CD4-positive, alpha-beta T cell treated with Interleukin-4 for 1 hour (primary cell): ENCODE data around the gene SUSD2.

ENCODE experiments used
- DNase-seq, 2 donors: peaks; one replicate each; pipeline ENCODE4 v3.0.0-alpha.2; 2020 to 2022

Gene SUSD2

DNA sequence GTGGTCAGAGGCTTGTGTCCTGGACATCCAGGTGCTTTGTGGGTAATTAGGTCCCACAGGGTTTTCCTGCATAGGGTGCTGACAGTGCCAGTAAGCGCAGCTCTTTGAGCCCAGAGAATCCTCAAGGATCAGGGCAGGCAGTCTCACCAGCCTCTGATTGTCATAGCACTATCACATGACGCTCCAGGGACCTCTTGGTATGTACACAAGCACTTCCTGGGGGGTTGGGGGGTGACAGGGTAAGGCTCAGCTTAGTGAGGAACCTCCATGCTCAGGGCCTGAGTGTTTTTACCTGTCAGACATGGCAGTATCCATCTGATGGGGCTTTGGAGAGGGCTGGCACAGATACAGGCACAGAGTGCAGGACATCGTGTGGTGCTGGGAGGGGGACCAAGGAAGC is 27.9 kb upstream of the SUSD2 start:
- DNase-seq: peak; percentile 44 to 51

DNA sequence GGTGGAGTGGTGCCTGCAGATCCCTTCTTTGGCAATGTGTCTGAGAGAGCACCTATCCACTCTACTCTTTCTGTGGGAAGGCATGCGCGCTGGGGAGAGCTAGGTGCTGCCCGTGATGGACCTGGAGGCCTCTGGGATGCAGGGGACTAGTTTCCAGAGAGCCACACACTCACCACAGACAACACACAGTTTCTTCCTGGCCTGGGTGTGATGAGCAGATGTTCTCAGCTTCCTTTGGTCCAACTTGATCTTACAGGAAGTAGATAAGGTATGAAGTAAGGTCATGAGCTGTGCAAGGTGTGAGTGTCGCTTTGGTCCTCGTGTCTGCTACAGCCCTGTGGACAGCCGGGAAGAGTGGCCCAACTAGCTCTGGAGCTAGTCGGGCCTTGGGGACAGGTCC is 27.3 kb upstream of the SUSD2 start:
- peak in 1 of 2 donors; percentile 29 for DNase-seq

DNA sequence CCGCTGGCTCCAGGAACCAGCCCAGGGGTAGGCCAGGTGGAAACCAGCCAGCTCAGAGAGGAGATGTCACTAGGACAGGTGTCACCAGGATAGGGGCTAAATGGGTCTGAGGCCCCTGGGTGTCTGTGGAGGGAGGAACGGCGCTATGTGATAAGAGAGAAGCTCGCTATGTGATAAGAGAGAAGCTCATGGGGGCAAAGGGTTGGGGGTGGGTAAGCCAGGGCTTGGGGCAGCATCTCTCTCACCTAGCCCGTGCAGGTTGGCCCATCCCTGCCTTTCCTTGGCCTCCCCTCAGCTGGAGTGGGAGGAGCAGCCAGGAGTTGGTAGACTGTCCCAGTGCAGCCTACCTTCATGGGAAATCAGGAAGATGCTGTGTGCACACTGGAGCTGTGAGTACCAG is 26.5 kb upstream of the SUSD2 start:
- no peak for DNase-seq

DNA sequence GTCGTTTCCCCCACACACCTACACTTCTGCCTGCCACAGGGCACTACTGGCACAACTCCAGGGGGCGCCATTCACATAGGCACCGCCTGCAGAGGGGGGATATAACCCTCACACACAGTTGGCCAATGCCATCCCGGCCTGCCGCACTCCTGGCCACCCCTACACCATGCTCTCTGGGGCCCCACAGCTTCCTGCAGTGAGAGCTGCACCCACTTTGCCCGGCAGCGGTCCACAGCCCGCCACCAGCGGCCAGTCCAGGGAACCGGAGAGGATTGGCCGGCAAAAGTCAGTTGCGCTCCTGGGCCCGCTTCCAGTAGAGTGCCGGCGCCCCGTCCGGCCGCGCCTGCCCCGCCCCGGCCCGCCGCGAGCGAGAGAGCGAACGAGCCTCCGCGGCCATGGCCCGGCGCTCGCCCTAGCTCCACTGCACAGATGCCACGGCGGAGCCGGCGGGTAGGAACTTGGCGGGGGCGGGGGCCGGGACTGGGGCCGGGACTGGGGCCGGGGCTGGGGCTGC is 25.6 kb upstream of the SUSD2 start:
- DNase-seq: peak; percentile 42 to 47

DNA sequence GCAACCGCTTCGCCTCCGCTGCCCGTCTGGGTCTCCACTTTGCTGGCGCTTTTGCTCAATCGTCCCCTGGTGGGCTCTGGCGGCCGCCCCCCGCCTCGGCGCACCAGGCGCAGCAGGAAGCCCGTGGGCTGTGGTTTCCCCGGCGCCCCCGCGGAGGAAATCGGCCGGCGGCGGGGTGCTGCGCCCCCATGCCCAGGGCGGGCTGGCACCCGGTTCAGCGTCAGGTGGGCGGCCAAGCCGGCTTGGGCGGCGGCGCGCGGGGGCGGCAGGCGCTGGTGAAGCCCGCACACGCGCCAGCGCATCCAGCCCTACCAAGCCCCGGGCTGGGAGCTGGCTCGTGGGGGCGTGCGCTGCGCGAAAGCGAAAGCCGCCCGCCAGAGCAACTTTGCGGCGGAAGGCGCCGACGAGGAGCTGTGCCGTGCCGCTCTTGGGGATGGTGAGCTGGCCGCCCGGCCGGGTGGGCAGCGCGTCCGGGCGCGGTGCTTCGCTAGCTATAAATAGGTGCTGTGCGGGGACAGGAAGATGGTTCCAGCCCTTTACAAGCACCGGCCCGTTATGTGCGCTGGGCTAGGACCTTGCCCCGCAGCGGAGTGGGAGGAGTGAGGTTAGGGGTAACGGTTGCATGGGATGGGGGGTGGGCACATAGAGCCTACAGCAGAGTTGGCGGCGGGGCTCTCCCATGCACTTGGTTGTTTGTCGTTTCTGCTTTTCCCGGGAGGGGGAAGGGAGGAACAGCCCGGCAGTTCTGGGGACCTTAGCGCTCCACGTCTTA is 25.0 kb upstream of the SUSD2 start:
- DNase-seq: peak; percentile 39 to 50

DNA sequence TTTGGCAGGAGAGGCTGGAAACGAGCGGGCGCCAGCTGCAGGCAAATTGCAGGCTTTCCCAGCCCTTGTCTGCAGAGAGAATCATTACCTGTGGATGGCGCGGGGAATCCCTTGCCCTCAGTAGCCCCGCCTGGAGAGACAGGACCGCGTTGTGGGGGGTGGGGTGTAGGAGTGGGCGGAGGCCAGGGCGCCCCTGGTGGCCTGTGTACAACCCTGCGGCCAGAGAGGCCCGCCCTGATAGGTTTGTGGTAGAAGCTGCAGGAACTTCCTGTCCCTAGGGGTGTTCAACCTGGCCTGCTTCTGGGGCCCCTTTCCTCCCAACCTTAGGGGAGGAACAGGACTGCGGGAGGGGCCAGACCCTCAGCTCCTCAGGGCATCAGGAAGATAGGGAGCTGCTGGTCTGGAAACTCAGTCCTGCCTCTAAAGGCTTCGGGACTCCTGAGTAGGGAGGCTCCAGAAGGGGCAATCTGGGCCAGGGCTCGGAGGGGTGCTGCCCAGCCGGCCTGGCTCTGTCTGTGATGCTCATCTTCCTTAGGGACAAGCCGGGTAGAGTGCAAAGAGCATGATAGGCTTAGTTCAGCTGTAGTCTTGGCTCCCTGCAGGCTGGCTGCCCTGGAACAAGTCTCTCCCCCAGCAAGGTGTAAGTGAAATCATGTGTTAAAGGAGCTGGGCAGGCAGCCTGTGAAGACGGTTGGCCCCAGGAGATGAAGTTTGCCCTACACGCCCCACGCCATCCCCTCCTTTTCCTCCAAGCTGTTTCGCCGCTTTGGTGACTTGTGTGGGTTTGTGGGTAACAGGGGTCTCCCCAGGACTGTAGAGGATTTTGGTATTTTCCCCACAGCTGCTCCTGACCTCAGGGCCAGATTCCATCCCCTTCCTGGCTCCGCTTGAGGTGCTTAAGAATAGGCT is 24.1 kb upstream of the SUSD2 start:
- peak; percentile 89 to 91 for DNase-seq

DNA sequence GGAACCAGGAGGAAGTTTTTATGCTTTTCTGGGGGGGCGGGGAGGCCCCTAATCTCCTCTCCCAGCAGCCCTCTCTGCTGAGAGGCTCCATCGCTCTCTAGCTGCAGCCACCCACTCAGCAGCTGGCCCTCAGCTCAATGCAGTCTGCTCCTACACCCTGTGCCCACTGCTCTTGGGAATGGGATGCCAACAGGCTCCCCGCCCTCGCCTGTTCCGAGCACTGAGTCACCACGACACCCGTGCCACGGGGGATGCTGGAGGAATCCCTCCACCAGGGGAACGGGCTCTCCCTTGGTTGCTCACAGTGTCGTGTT is 23.5 kb upstream of the SUSD2 start:
- DNase-seq: no peak

DNA sequence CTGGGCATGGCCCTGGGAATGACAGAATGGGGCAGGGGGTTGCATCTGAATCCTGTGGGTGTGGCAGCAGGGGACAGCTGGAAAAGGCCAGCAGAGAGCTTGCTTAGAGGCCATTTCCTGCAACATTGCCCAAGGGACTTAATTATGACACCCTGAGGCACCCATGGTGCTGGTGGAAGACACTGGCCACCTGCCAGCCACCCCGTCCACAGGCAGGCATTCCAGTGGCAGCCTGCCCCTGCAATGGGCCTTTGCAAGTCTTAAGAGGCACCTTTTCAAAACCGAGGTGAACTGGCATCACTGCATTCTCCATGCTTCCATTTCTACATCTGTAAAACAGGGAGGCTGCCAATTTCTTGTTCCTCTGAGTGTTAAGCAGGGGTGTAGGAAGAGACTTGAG is 21.6 kb upstream of the SUSD2 start:
- DNase-seq: no peak

DNA sequence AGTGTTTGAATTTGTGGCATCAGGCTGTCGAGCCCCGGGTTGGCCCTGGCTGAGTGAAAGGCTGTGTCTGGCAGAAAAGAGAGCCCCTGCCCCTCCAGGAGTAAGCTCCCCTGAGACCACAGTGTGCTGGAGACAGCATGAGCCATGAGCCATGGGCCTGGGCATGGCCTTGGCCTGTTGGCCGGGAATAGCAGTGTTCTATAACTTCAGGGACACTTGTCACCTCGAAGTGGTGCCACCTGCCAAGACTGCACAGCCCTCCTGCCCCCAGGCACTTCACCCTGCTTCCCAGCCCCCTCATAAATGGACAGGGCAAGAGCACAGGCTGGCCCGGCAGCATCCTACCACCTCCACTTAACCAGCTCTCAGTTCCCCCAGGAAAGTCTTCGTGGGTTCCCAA is 20.7 kb upstream of the SUSD2 start:
- DNase-seq: no peak

DNA sequence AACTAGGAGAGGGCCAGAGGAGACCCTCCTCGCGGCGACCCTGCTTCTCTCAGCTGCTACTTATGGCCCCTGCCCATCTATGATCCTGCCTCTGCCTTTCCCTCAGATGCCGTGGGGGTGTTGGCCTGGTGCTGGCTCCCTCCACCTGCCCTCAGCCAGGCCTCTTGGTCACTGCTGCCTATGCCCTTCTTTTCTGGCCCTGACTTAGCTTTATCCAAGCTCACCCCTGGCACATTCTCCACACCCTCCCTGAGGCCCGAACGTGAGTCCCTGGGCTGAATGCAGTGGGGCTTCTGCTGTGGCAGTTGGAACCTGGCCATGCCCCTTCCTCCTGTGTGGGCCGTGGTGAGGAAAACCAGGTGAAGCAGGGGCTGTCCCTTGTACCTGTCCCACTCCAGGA is 19.8 kb upstream of the SUSD2 start:
- DNase-seq: no peak

DNA sequence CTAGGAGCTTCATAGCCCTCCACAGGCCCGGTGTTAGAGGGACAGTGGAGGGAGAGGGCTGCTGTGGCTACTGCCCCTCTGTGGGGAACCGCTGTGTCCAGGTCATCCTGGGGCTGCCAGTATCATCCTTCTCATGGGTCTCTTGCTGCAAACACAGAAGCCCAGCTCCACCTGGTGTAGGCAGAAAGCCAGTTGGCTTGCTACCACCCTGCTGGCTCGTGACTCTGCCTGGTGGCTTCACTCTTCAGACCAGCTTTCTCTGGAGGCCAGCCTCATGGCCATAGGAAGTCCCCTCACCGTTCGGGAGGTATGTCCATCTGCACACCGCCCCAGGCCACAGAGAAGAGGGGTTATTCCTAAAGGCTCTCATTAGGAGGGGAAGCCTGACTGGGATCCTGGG is 19.4 kb upstream of the SUSD2 start:
- DNase-seq: no peak

DNA sequence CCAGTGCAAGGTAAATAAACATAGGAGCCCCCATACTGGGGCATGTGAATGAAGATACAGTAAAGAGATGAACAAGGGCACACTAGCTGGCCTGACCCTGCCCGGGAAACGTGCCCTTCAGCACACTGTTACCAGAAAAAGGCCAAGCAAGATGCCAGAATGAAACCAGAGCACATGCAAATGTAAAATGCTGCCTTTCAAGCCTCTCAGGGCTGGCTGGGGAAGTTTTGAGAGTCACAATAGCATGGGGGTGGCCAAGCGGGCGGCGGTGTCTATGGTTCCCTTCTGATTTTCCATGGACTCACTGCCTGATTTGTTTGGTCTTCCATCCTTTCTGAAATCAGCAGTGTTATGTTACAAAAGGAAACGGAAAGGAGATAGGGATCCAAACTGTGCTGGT is 18.9 kb upstream of the SUSD2 start:
- no peak for DNase-seq

DNA sequence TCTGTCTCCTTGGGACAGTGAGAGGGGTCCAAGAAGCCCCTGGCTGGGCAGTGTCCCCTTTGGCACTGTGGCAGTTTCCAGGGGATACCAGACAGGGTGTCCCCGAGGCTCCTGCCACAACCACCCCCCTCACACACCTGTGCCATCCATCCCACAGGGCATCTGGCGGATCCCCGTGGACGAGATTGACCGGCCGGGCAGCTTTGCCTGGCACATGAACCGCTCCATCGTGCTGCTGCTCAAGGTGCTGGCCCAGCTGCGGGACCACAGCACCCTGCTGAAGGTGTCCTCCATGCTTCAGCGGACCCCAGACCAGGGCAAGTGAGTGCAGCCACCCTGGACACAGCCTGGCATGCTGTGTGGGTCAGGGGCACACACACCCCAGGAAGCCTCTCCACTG is 17.0 kb upstream of the SUSD2 start:
- DNase-seq: no peak

DNA sequence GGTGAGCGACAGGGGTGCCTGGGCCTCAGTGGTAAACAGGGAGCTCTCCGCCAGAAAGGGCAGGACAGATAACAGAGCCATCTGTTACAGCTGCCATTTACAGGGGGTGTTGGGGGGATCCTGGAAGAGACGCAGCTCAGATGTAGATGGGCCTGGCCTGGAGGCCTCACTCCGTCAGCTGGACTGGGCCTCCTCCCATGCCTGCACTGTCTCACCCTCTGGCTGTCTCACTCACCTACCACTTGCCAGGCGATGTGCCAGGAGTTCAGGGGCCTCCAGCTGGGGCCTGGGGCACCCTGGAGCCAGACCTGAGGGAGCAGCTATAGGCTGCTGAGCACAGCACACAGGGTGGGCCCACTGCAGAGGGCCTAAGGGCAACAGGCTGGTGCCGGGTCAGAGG is 16.3 kb upstream of the SUSD2 start:
- no peak for DNase-seq

DNA sequence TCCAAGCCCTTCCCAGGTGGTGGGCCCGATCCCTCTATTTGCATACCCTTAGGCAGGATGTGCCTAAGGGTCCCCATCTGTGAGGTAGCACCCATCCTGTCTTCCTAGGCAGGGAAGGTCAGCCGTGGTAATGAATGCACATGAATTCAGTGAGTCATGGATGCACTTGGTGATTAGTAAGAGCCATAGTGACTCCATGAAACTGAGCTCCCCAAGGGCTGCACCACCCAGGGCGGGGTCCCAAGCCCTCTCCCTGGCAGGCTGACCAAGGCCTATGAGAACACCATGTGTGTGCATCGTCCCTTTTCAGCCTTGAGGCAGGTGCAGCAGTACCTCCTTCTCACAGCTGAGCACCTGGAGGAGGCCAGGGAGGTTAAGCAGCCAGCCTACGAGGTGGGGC is 15.6 kb upstream of the SUSD2 start:
- DNase-seq: no peak

DNA sequence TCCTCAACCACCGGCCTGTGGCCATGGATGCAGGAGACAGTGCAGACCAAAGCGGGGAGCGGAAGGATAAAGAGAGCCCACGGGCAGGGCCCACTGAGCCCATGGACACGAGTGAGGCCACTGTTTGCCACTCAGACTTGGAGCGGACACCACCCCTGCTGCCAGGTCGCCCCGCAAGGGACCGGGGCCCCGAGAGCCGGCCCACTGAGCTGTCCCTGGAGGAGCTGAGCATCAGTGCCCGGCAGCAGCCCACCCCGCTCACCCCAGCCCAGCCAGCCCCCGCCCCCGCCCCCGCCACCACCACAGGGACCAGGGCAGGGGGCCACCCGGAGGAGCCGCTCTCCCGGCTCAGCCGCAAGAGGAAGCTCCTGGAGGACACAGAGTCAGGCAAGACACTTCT is 14.5 kb upstream of the SUSD2 start:
- DNase-seq: no peak

DNA sequence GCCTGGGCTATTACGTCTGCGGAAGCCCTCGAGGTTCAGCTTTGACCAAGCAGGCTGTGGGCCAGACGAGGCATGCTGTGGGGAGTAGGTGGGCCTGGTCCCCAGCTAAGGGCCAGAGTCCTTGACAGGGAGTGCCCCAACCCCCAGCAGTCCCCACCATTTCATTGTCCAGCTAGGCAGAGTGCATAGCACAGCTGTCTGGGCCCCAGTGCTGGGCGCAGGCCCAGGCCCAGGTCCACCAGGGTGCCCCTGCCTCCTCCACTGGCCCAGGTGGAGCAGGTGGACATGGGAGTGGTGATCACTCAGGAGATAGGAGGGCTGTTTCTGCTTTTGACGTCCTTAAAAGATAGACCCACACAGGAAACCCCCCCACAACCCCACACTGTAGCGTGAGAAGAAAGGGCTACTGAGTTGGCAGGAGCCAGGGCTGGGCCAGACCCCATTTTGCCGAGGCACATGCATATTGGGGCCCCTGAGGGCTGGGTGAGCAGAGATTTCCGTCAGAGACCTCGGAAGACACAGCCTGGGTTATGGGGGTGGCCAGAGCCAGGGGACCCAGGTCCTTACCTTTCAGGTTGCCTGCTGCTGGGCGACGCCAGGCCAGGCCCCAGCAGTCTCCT is 11.7 kb upstream of the SUSD2 start:
- DNase-seq: no peak

DNA sequence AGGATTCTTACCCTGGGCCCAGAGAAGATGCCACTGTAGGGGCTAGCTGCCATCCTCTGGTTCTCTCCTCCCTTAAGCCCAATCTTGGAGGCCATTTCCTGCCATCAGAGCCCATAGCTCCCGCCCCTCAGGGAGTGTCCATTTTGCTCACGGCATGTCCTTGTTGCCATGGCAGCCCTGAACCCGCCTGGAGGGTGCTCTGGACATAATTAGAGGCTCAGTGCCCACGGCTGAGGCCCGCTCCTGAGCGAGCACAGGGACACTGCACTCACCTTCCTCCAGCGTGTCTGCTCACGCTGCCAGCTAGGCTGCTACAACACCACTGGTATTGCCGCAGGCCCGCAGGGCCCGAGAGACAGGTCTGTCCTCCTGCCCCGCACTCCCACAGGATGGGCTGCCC is 11.1 kb upstream of the SUSD2 start:
- no peak for DNase-seq

DNA sequence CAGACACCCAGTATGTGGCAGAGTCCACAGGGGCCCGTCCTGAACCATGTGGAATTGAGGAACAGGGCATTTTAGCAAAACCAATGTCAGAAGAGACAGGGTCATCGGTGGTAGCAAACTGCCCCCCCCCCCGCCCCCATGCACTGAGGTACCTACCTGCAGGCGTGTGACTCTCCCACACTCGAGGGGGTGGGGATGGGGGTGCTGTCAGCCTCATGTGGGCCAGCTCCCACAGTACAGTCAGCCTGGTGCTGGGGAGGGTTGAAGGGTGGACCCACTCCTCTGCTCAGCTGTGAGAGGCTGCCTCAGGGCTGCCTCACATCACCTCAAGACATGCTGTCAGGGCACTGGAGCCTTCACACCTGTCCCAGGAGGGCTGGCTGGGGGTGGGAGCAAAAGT is 10.7 kb upstream of the SUSD2 start:
- no peak for DNase-seq

DNA sequence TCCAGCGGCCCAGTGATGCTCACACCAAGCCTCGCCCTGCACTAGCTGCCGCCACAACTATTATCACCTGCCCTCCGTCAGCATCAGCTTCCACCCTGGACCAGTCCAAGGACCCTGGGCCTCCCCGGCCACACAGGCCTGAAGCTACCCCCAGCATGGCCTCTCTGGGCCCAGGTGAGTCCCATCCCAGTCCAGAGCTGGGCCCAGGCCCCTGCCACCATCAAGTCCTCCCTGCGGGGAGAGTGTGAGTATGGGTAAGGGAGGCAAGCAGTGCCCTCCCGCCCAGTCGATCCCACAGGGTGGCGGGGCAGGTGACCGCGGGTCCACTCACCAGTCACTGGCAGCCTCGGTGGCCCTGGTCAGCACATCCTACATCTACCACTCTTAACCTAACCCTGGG is 9.5 kb upstream of the SUSD2 start:
- DNase-seq: no peak

DNA sequence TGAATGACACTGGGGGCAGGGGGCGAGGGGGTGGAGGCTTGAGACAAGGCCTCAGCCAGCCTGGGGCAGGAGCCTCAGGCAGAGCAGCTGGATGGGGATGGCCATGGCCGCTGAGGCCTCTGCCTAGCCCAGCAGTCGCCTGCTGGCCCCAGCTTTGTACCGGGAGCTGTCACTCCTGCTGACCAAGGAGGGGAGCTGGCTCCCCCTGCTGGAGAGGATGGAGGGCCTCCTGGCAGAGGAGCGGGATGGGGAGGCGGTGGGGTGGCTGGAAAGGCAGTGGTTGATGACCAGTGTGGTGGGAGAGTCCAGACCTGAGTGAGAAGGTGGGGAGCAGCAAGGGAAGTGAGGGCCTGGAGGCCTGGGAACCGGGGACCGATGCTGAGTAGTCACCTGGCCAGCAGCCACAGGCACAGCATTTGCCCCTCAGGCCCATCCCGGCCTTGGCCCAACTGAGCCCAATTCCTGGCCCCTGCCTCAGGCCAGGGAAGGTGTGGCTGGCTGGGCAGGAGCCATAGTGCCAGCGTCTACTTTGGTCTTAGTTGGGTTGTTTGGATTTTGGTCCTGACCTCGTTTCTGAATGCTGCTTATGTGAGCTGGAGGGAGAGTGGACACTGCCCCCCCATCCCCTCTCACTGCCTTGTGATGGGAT is 6.0 kb upstream of the SUSD2 start:
- peak; percentile 65 to 69 for DNase-seq

DNA sequence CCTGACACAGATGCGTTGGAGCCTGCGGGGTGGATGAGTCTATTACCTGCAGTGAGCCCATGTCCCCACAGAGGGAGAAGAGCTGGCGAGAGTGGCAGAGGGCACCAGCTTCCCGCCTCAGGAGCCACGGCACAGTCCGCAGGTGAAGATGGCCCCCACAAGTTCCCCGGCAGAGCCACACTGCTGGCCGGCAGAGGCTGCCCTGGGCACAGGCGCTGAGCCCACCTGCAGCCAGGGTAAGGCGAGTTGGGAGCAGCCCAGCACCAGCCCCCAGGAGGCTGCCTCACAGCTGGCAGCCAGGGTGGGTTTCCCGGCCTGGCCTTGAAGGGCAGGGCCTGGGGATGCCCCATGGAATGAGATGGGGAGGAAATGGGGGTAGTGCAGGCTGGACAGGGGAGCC is 5.2 kb upstream of the SUSD2 start:
- no peak for DNase-seq

DNA sequence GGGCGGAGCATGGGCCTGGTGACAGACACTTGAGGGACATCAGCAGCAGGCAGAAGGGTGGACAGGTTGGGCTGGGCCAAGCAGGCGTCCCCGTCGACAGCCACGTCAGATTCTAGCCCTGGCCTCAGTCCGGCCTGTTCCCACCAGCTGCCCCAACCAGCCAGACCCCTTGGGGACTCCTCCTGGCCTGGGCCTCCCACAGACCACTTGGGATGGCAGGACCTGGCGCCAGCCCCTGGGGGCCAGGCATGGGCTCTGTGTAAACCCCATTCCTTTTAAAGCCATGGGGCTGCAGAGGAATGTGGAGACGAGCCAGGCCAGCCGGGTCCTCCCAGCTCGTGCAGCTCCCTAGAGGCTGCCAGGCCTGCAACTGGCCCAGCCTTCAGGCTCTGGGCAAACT is 4.7 kb upstream of the SUSD2 start:
- DNase-seq: no peak
